Effector memory CD4-positive, alpha-beta T cell (primary cell): ENCODE results near the gene RIPOR3.
A peak's percentile ranks its signal among the peaks of the same experiment; 100 is the strongest.
"Not testable (repeated sequence)": the region's sequence is repeated elsewhere in the genome, so short reads cannot be mapped to it uniquely, and the experiment has no call there.

ENCODE experiments used
- DNase-seq, 3 donors: peaks; one replicate each; pipeline ENCODE4 v3.0.0-alpha.2; 2020
- H3K27ac ChIP-seq: 2 replicates; pipeline ENCODE4 v1.7.0; 2013; ENCODE audit warnings: mild to moderate bottlenecking, low read length, moderate library complexity; ENCODE audit not compliant: insufficient read depth, poor library complexity, severe bottlenecking
- H3K27me3 ChIP-seq: replicated peaks from 2 replicates; pipeline ENCODE4 v1.7.0; 2013; ENCODE audit warnings: mild to moderate bottlenecking, low read length; ENCODE audit not compliant: insufficient read depth, control insufficient read depth, poor library complexity, severe bottlenecking
- H3K36me3 ChIP-seq: 2 replicates; pipeline ENCODE4 v1.7.0; 2013; ENCODE audit warnings: mild to moderate bottlenecking, low read length, moderate library complexity; ENCODE audit not compliant: control insufficient read depth, insufficient read depth
- H3K4me1 ChIP-seq: 2 replicates; pipeline ENCODE4 v1.7.0; 2013; ENCODE audit warnings: low read length, mild to moderate bottlenecking; ENCODE audit not compliant: control insufficient read depth, insufficient read depth, poor library complexity, severe bottlenecking
- H3K4me3 ChIP-seq: 2 replicates; pipeline ENCODE4 v1.7.0; 2013; ENCODE audit warnings: low read length, low read depth, mild to moderate bottlenecking; ENCODE audit not compliant: insufficient read depth, poor library complexity, severe bottlenecking
- H3K9me3 ChIP-seq: 2 replicates; pipeline ENCODE4 v1.7.0; 2013; ENCODE audit warnings: mild to moderate bottlenecking, low read length, moderate library complexity; ENCODE audit not compliant: control insufficient read depth

RIPOR3 gene

DNA sequence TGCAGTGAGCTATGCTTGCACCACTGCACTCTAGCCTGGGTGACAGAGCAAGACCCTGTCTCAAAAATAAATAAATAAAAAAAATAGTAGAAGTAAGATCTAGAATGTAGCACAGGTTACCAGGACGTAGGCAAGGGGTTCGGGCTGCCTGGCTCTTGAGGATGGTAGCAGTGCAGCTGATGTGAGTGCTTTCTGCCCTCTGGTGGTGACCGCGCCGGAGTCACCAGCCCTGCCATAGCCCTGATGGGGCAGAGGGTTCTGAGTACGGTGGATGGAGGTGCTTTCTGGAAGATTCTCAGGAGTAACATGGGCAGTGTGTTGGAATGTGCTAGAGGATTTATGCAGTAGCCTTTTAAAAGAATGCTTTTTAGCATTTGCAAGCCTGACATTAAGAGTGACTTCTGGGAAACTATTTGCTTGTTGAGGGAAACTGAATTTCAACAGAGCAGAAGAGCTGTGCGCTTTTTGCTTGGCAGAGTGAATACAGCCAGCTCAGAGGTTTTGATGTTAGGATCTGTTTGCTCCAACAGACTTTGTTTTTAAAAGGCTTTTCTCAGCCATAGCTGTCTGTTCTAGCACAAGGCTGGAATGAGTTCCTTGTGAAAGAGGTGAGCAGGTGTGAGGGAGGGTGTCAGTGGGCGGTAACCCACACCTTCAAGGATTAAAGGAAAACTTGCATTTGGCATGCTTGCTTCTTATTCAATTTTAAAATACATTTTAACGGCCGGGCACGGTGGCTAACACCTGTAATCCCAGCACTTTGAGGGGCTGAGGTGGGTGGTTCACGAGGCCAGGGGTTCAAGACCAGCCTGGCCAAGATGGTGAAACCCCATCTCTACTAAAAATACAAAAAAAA is 115.2 kb downstream of the RIPOR3 start:
- no peaks in the 10 kb centered on the region for H3K27me3 ChIP-seq
- no peaks in the 10 kb centered on the region for H3K9me3 ChIP-seq
- no peak overlapping the region for H3K4me3 ChIP-seq
- DNase-seq = peak; percentile 21 to 38 (median 35)
- H3K36me3 ChIP-seq = peaks cover 77% of the 10 kb centered on the region
- no peak overlapping the region for H3K27ac ChIP-seq
- H3K4me1 ChIP-seq = no peaks in the 10 kb centered on the region

DNA sequence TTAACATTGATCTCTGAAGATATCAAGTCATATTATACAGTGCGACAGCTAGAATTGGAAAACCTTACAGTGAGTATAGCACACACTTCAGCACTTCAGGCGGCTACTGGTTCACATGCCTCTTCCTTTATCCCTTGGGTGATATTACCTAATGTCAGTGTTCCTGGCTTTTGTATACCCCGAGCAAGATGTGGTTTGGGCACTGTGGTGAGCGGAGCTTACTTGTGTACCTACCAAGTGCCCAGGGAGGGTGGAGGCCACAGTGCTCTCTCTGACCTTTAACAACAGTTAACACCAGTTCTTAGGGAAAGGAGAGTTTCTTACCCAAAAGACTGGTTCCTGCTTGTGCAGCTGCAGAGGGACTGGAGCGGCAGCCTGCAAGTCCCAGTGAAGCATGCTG is 116.8 kb downstream of the RIPOR3 start:
- peaks cover 6% of the 10 kb centered on the region for H3K4me1 ChIP-seq
- no peaks in the 10 kb centered on the region for H3K9me3 ChIP-seq
- no peak for DNase-seq
- H3K36me3 ChIP-seq = peaks cover 62% of the 10 kb centered on the region
- no peak overlapping the region for H3K27ac ChIP-seq
- no peak overlapping the region for H3K4me3 ChIP-seq
- H3K27me3 ChIP-seq = no peaks in the 10 kb centered on the region

DNA sequence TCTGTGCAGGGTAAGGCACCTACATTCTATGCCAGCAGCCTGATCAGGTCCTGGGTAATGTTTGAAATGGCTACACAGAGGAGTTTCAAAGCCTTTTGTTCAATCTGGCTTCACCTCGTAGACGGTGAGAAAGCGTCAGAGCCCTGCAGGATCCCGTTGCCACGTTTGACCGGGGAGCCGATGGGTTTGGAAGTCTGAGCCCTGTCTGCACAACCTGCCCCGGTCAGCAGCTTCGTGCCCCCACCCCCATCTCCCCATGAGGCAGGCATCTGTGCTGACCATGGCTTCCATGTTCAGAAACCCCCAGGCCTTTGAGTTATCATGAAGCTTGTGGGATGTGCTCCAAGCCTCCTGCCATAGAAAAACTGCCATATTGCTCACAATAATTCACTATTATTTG is 117.2 kb downstream of the RIPOR3 start:
- Histone ChIP-seq H3K9me3 (no peaks in the 10 kb centered on the region), H3K27ac (no peak overlapping the region), H3K27me3 (no peaks in the 10 kb centered on the region), H3K36me3 (peaks cover 60% of the 10 kb centered on the region), H3K4me1 (peaks cover 10% of the 10 kb centered on the region), H3K4me3 (no peak overlapping the region)
- DNase-seq = no peak

DNA sequence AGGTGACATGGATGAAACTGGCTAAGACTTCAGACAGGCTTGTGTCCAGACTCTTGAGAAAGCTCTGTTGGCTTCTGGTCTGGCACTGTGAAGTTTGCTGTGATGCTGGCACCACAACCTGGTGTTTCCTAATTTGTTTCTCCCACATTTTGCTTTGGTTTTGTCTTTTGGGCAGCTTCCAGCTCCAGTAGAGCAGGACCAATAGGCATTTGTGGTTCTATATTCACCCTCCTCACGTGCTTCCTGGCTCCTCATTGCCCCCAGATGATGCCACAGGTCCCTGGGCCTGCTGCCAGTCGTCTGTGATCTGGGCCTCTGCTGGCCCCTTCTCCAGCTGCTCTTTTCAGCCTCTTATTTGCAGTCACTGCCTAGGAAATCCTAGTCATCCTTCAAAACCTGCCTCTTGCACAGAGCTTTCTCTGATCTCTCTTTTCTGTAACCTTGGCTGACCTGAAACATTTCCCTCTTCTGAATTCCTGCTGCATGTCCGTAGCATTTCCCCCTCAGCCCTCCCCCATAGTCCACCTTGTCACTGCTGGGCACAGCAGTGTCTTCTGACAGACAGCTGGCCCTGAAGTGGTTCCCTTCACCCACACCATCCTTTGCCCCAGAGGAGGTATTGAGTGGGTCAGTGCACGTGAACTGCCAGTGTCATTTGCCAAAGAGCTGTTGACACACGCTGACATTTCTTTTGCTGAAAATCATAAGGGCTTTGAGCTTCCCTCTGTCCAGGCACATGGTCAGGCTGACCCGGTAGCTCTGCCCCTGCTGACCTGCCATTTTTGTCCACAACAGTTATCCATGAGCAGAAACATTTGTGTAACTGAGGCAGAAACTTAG is 118.2 kb downstream of the RIPOR3 start:
- Histone ChIP-seq H3K4me3 (no peak overlapping the region), H3K4me1 (peaks cover 10% of the 10 kb centered on the region)
- no peak for DNase-seq

DNA sequence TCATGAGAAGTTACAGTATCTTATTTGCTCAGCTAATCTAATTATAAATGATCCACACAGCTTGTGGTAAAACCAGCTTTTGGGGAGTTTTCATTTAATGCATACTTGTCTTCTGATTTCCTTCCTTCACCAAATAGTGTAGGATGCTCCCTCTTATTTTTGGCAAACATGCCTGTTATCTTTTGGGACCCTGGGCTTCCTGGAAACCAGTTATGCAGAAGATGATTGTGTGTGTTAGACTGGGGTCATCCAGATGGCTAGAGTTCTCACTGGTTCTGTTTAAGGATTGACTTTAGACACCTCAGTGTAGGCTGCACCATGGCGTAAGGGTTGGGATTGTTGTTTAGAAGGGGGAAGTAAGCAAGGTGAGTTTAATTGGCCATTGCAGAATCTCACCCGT is 119.9 kb downstream of the RIPOR3 start:
- Histone ChIP-seq H3K4me3 (no peak overlapping the region), H3K27me3 (no peaks in the 10 kb centered on the region), H3K36me3 (peaks cover 50% of the 10 kb centered on the region), H3K27ac (no peak overlapping the region), H3K4me1 (peaks cover 10% of the 10 kb centered on the region), H3K9me3 (no peaks in the 10 kb centered on the region)
- no peak for DNase-seq

More for the DNA sequence above, 118.2 kb downstream of the RIPOR3 start:
- no peaks in the 10 kb centered on the region for H3K9me3 ChIP-seq
- no peaks in the 10 kb centered on the region for H3K27me3 ChIP-seq
- peaks cover 60% of the 10 kb centered on the region for H3K36me3 ChIP-seq
- no peak overlapping the region for H3K27ac ChIP-seq

DNA sequence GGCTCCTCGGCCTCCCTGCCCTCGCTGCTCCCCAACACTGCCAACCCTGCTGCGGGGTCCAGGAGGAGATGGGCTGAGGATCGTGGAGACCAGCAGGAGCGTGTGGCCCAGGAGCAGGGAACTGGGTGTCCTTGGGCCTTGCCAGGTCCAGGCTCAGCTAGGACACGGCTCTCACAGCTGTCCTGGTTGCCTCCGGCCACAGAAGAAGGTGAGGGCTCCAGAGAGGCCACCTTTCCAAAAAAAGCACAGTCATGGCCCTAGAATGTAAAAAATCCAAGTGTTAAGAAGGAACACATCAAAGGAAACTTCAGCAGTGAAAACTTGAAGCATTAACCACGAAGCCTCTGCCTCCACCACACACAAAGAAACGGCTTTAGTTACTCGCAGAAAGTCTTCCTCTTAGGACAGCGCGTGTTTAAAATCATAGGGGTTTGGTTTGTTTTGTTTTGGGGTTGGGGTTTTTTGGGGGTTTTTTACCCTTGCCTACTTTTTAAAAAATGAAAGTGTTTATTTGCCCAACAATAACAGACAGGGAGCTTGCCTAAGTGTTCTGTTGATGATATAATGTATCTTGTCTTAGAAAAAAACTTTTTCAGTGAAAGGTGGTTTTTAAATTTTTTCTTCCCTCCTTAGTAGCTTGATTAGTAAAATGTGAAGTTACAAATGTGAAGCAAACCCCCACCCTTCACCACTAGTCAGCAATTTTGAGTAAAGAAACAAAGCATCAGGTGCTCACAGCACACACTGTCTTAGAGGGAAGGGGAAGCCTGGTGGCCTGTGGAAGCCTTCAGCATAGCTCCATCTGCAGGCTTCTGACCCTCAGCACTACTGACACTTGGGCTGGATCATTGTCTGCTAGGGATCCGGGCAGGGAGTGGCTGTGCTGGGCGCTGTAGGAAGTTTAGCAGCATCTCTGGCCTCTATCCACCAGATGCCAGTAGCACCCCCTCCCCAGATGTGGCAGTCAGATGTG is 121.2 kb downstream of the RIPOR3 start:
- no peaks in the 10 kb centered on the region for H3K27me3 ChIP-seq
- no peaks in the 10 kb centered on the region for H3K9me3 ChIP-seq
- peak overlapping the region; percentile 24 for H3K27ac ChIP-seq
- peaks cover 42% of the 10 kb centered on the region for H3K36me3 ChIP-seq
- H3K4me3 ChIP-seq = no peak overlapping the region
- H3K4me1 ChIP-seq = peaks cover 10% of the 10 kb centered on the region
- DNase-seq = no peak

DNA sequence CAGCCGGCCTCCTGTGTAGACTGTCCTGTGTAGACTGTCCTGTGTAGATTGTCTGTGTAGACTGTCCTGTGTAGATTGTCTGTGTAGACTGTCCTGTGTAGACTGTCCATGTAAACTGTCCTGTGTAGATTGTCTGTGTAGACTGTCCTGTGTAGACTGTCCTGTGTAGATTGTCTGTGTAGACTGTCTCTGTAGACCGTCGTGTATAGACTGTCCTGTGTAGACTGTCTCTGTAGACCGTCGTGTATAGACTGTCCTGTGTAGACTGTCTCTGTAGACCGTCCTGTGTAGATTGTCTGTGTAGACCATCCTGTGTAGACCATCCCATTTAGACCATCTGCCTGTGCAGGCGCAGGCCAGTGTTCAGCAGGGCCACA is 121.9 kb downstream of the RIPOR3 start:
- H3K4me3 ChIP-seq, DNase-seq, H3K27me3 ChIP-seq, H3K9me3 ChIP-seq: not testable (repeated sequence)
- H3K27ac ChIP-seq = peak overlapping the region; percentile 24
- H3K36me3 ChIP-seq = peaks cover 38% of the 10 kb centered on the region
- H3K4me1 ChIP-seq = peaks cover 10% of the 10 kb centered on the region

DNA sequence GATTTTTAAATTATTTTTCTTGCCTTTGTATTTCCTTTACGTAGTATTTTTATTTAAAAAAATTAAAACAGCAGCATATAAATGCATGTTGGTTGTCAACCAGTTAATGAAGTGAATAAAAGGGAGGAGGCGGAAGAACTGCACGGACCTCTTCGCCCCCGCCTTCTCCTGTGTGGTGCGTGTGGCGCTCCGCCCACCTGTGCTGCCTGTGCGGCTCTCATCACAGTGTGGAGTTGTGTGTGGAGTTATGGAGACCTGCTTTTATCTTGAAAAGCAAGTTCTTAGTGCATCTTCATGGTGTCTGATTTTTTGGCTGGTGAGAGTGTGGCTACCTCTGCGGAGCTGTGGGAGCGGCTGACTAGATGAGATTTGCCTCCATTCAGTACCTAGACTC is 122.8 kb downstream of the RIPOR3 start:
- Histone ChIP-seq H3K4me3 (no peak overlapping the region), H3K36me3 (peaks cover 31% of the 10 kb centered on the region), H3K9me3 (no peaks in the 10 kb centered on the region), H3K27ac (no peak overlapping the region), H3K27me3 (no peaks in the 10 kb centered on the region), H3K4me1 (peaks cover 10% of the 10 kb centered on the region)
- DNase-seq = no peak

DNA sequence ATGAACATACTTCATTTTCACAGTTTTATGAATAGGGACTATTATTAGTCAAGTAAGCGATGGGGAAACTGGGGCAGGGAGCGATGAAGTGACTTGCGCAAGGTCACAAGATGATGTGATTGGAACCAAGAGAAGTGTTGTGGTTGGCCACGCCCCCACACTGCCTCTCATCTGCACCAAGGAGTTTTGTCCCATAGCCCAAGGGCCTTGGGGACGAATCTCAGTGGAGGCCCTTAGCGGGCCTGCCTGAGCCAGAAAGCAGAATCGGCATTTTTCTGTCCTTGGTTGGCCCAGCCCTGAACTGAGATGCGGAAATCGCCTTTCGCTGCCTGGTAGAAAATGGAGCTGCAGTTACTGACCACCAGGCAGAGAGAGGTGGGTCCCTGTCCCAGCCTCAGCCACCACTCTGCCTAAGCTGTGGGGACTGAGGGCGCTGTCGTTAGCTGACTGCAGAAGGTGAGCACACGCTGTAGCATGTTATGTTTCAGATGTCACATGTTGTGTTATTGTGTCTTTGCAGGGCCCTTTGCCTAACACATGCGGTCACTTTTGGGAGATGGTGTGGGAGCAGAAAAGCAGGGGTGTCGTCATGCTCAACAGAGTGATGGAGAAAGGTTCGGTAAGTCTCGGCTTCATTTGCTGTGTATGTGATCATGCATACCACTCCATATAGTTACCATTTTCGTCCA is 123.3 kb downstream of the RIPOR3 start:
- H3K36me3 ChIP-seq = peaks cover 31% of the 10 kb centered on the region
- H3K9me3 ChIP-seq = no peaks in the 10 kb centered on the region
- no peak overlapping the region for H3K27ac ChIP-seq
- DNase-seq = no peak
- peaks cover 10% of the 10 kb centered on the region for H3K4me1 ChIP-seq
- H3K4me3 ChIP-seq = no peak overlapping the region
- H3K27me3 ChIP-seq = no peaks in the 10 kb centered on the region
